HL-60 (cell line): ENCODE results near the gene SCYGR4.

Experiments used
- DNase-seq, 2 experiments: peaks; one replicate each; pipeline ENCODE4 v3.0.0-alpha.2; 2010 to 2020; ENCODE audit warnings: low read depth in 1 of 2, low spot score in 1 of 2
- H3K27ac ChIP-seq: fragments of 250-450 bp; sonication (Bioruptor Pico); replicated peaks from 2 replicates; pipeline ENCODE4 v1.5.1; 2020; ENCODE audit warnings: mild to moderate bottlenecking, moderate library complexity
- H3K27me3 ChIP-seq: fragments of 250-450 bp; sonication (Bioruptor Pico); 2 replicates; pipeline ENCODE4 v1.5.1; 2021; ENCODE audit warnings: mild to moderate bottlenecking, moderate library complexity; ENCODE audit not compliant: insufficient read depth, poor library complexity, severe bottlenecking
- H3K4me3 ChIP-seq: replicated peaks from 2 replicates; pipeline ENCODE4 v1.5.1; 2011; ENCODE audit warnings: mild to moderate bottlenecking, control low read depth, low read length; ENCODE audit not compliant: insufficient read depth
- GABPA ChIP-seq: IDR thresholded peaks from 2 replicates; pipeline ENCODE4 v1.6.1; 2012; ENCODE audit warnings: low read depth
- POLR2AphosphoS5 ChIP-seq: IDR thresholded peaks from 2 replicates; pipeline ENCODE4 v1.6.1; 2012; ENCODE audit warnings: low read depth
- SPI1 ChIP-seq: IDR thresholded peaks from 2 replicates; pipeline ENCODE4 v1.6.1; 2012; ENCODE audit warnings: low read depth, mild to moderate bottlenecking, borderline replicate concordance
- TF ChIP-seq, protein P1 (sequence below): IDR thresholded peaks from one replicate; pipeline ENCODE4 v1.5.1; 2011; ENCODE audit warnings: low read length, control low read depth, inconsistent platforms; ENCODE audit not compliant: insufficient read depth
- TF ChIP-seq, protein P2 (sequence below): IDR thresholded peaks from 2 replicates; pipeline ENCODE4 v1.6.1; 2012; ENCODE audit warnings: low read depth; ENCODE audit not compliant: insufficient replicate concordance

The SCYGR4 gene

DNA sequence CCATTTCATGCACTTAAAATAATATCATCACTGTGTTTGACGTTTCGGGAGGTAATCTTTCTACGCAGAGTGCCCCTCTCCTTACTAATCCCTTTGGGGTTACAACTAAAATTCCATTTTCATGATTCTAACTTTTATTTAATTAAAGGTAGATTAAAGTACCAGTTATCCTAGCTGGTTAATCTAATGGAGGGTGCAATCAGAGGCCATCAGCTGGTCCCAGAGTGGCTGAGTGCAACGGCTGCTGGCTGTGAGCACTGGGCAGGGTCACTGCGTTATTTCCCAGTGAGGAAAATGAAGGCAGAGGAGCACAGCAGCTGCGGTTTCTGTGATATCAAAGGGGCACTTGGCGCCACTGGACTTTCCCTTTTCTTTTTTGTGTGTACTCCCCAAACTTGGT, 12.1 kb downstream of the SCYGR4 start:
- TF ChIP-seq, protein P1, sequence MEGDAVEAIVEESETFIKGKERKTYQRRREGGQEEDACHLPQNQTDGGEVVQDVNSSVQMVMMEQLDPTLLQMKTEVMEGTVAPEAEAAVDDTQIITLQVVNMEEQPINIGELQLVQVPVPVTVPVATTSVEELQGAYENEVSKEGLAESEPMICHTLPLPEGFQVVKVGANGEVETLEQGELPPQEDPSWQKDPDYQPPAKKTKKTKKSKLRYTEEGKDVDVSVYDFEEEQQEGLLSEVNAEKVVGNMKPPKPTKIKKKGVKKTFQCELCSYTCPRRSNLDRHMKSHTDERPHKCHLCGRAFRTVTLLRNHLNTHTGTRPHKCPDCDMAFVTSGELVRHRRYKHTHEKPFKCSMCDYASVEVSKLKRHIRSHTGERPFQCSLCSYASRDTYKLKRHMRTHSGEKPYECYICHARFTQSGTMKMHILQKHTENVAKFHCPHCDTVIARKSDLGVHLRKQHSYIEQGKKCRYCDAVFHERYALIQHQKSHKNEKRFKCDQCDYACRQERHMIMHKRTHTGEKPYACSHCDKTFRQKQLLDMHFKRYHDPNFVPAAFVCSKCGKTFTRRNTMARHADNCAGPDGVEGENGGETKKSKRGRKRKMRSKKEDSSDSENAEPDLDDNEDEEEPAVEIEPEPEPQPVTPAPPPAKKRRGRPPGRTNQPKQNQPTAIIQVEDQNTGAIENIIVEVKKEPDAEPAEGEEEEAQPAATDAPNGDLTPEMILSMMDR = no peak
- TF ChIP-seq, protein P2, sequence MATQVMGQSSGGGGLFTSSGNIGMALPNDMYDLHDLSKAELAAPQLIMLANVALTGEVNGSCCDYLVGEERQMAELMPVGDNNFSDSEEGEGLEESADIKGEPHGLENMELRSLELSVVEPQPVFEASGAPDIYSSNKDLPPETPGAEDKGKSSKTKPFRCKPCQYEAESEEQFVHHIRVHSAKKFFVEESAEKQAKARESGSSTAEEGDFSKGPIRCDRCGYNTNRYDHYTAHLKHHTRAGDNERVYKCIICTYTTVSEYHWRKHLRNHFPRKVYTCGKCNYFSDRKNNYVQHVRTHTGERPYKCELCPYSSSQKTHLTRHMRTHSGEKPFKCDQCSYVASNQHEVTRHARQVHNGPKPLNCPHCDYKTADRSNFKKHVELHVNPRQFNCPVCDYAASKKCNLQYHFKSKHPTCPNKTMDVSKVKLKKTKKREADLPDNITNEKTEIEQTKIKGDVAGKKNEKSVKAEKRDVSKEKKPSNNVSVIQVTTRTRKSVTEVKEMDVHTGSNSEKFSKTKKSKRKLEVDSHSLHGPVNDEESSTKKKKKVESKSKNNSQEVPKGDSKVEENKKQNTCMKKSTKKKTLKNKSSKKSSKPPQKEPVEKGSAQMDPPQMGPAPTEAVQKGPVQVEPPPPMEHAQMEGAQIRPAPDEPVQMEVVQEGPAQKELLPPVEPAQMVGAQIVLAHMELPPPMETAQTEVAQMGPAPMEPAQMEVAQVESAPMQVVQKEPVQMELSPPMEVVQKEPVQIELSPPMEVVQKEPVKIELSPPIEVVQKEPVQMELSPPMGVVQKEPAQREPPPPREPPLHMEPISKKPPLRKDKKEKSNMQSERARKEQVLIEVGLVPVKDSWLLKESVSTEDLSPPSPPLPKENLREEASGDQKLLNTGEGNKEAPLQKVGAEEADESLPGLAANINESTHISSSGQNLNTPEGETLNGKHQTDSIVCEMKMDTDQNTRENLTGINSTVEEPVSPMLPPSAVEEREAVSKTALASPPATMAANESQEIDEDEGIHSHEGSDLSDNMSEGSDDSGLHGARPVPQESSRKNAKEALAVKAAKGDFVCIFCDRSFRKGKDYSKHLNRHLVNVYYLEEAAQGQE = no peak
- TF ChIP-seq GABPA (no peak), POLR2AphosphoS5 (no peak), SPI1 (no peak)
- Histone ChIP-seq H3K27ac (no peak overlapping the region), H3K27me3 (peaks cover 8% of the 10 kb centered on the region), H3K4me3 (no peak overlapping the region)
- DNase-seq = no peak

DNA sequence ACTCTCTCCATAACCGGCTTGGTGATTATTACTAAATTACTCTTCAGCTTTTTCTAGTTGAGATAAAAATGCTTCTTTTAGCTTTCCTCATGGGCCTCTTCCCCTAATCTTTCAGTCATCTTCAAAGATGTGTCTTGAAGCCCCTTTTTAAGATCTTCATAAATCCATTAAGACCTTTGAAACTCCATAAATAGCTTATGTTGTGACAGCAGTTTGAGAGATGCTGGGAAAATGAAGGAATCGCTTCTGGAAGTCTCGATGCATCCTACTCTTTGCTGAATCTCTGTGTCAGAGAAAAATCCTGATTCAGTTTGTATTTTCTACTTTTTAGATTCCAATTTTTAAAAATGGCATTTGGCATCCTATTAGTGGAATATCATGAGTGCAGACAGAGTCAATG, 13.0 kb downstream of the SCYGR4 start:
- Histone ChIP-seq H3K27me3 (peaks cover 8% of the 10 kb centered on the region), H3K27ac (no peak overlapping the region), H3K4me3 (no peak overlapping the region)
- no peak for TF ChIP-seq POLR2AphosphoS5
- no peak for TF ChIP-seq GABPA
- TF ChIP-seq, protein P2 = no peak
- no peak for TF ChIP-seq SPI1
- TF ChIP-seq, protein P1 = no peak
- DNase-seq = no peak

DNA sequence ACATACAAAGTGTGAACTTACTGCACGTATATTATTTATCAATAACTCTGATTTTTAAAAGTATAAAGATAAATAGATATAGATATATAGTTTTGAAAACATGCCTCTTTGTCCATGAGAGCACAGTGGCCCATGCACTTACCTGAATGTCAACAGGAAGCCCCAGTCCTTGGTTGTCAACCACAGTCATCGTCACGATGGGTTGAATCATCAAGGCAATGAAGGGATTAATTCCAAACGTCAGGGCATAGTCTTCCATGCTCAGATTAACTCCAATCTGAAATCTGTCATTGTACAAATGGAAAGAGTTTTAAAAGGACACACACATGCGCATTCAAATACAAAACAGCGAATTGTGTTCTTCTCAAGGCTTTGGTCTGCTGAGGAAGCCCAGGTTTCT, 15.5 kb downstream of the SCYGR4 start:
- no peak for TF ChIP-seq POLR2AphosphoS5
- TF ChIP-seq, protein P2 = no peak
- TF ChIP-seq SPI1 = no peak
- no peak for TF ChIP-seq GABPA
- TF ChIP-seq, protein P1 = no peak
- H3K4me3 ChIP-seq = no peak overlapping the region
- no peak for DNase-seq
- no peak overlapping the region for H3K27ac ChIP-seq
- H3K27me3 ChIP-seq = peaks cover 8% of the 10 kb centered on the region
